HCT116 (cell line): ENCODE measurements around the gene PPIG. TPM values are rescaled to one million over a fixed set of nuclear protein-coding genes. Genes with fewer than 3 reads are reported as not detected.

Source experiments
- ATAC-seq: fragments of 200-7000 bp; cut with Tn5 transposase; 2 replicates; pipeline ENCODE4 v1.9.1; 2020; ENCODE audit warnings: mild to moderate bottlenecking, moderate library complexity
- BruUV-seq: library from RNA; stranded (reverse); fragments of 400-500 nt; replicated peaks from 2 replicates; lab custom pipeline; 2021; lab: Mats Ljungman, UMichigan
- CTCF ChIA-PET: fragments of 300-600 bp; sonication (Branson Sonifier 250); formaldehyde crosslinking; loops from one replicate; lab custom pipeline; 2021; ENCODE audit warnings: antibody characterized with exemption; lab: Charles Lee
- POLR2A ChIA-PET: fragments of 300-600, 350-600 bp; sonication (Branson Sonifier 250); formaldehyde crosslinking; loops from one replicate; lab custom pipeline; 2021; ENCODE audit warnings: antibody characterized with exemption; lab: Charles Lee
- RAD21 ChIA-PET, 2 experiments: fragments of 300-600 bp; sonication (Branson Sonifier 250); formaldehyde crosslinking; loops; one replicate each; lab custom pipeline; 2023; ENCODE audit warnings: low total read pairs in 2 of 2; ENCODE audit not compliant: uncharacterized antibody in 2 of 2, unreplicated experiment in 2 of 2, low non-redundant PET in 1 of 2; lab: Charles Lee
- DNase-seq: peaks from one replicate; pipeline ENCODE4 v3.0.0-alpha.2; 2010; ENCODE audit warnings: low read depth, low spot score
- H2AFZ ChIP-seq: fragments of 200-600 bp; shearing (Covaris generic), sonication (generic); 2 replicates; pipeline ENCODE4 v1.6.1; 2017; ENCODE audit warnings: low read depth, mixed run types, mixed read lengths, antibody characterized with exemption, low read length; ENCODE audit not compliant: poor library complexity, severe bottlenecking
- H3K27ac ChIP-seq: 2 replicates; pipeline ENCODE4 v1.5.1; 2012; ENCODE audit warnings: low read depth, low read length
- H3K27me3 ChIP-seq: fragments of 200-600 bp; sonication (generic); 2 replicates; pipeline ENCODE4 v1.6.1; 2016; ENCODE audit warnings: mixed run types, low read length, mixed read lengths; ENCODE audit not compliant: insufficient read depth
- H3K36me3 ChIP-seq, 2 experiments: fragments of 200-500 bp in 1 of 2; fragments of 200-600 bp in 1 of 2; sonication (Bioruptor generic) in 1 of 2; sonication (generic) in 1 of 2; 2 replicates each; pipeline versions ENCODE4 v1.5.1 to v1.6.1; 2014 to 2016; ENCODE audit warnings: low read length in 2 of 2, inconsistent platforms in 1 of 2, mixed read lengths in 1 of 2, mixed run types in 1 of 2; ENCODE audit not compliant: insufficient read depth in 2 of 2, control insufficient read depth in 1 of 2
- H3K4me1 ChIP-seq, 2 experiments: fragments of 200-600 bp in 1 of 2; sonication (generic) in 1 of 2; 2 replicates each; pipeline versions ENCODE4 v1.5.1 to v1.6.1; 2012 to 2017; ENCODE audit warnings: low read length in 2 of 2, inconsistent platforms in 1 of 2, mild to moderate bottlenecking in 1 of 2, mixed read lengths in 1 of 2, mixed run types in 1 of 2, moderate library complexity in 1 of 2; ENCODE audit not compliant: insufficient read depth in 2 of 2, control insufficient read depth in 1 of 2
- H3K4me2 ChIP-seq: fragments of 200-600 bp; sonication (generic); 2 replicates; pipeline ENCODE4 v1.6.1; 2017; ENCODE audit warnings: mixed run types, low read length, mixed read lengths
- H3K4me3 ChIP-seq, 2 experiments: fragments of 200-600 bp in 1 of 2; sonication (generic) in 1 of 2; replicated peaks in 1 of 2; 2 replicates each; pipeline ENCODE4 v1.5.1; 2011 to 2016; ENCODE audit warnings: low read length in 2 of 2, control low read depth in 1 of 2, low read depth in 1 of 2, mild to moderate bottlenecking in 1 of 2, mixed read lengths in 1 of 2, mixed run types in 1 of 2
- H3K79me2 ChIP-seq: fragments of 200-600 bp; sonication (generic); 2 replicates; pipeline ENCODE4 v1.6.1; 2017; ENCODE audit warnings: mild to moderate bottlenecking, mixed run types, low read length, moderate library complexity, mixed read lengths; ENCODE audit not compliant: insufficient read depth
- H3K9ac ChIP-seq: fragments of 200-600 bp; sonication (generic); 2 replicates; pipeline ENCODE4 v1.6.1; 2016; ENCODE audit warnings: low read length, mixed read lengths
- H3K9me2 ChIP-seq: fragments of 200-600 bp; sonication (generic), shearing (Covaris generic); 2 replicates; pipeline ENCODE4 v1.6.1; 2017; ENCODE audit warnings: mixed run types, mild to moderate bottlenecking, moderate library complexity; ENCODE audit not compliant: insufficient read depth
- H3K9me3 ChIP-seq, 2 experiments: fragments of 200-500 bp in 1 of 2; fragments of 200-600 bp in 1 of 2; sonication (Bioruptor generic) in 1 of 2; sonication (generic) in 1 of 2; 2 replicates each; pipeline ENCODE4 v1.6.1; 2014 to 2017; ENCODE audit warnings: low read length in 2 of 2, mixed read lengths in 2 of 2, inconsistent platforms in 1 of 2, low read depth in 1 of 2, mild to moderate bottlenecking in 1 of 2, mixed run types in 1 of 2, moderate library complexity in 1 of 2; ENCODE audit not compliant: control insufficient read depth in 1 of 2, insufficient read depth in 1 of 2
- H4K20me1 ChIP-seq: fragments of 200-600 bp; sonication (generic), shearing (Covaris generic); 2 replicates; pipeline ENCODE4 v1.6.1; 2017; ENCODE audit warnings: mixed run types, mild to moderate bottlenecking, moderate library complexity; ENCODE audit not compliant: insufficient read depth
- EZH2phosphoT487 ChIP-seq: fragments of 200-600 bp; IDR thresholded peaks from 2 replicates; pipeline ENCODE4 v1.6.1; 2018; ENCODE audit warnings: antibody characterized with exemption, borderline replicate concordance
- POLR2A ChIP-seq: IDR thresholded peaks from 2 replicates; pipeline ENCODE4 v1.7.0; 2011; ENCODE audit warnings: borderline replicate concordance; ENCODE audit not compliant: insufficient read depth, insufficient read length; ENCODE audit errors: extremely low read depth
- SP1 ChIP-seq: IDR thresholded peaks from 2 replicates; pipeline ENCODE4 v1.6.1; 2012; ENCODE audit warnings: low read depth
- intact Hi-C: fragments of 100-400 bp; cut with micrococcal nuclease; formaldehyde crosslinking; loops from 2 replicates; pipeline ENCODE4 v1.10.0; 2022
- total RNA-seq: library from RNA; stranded (reverse); gene quantifications from one replicate; pipeline ENCODE4 v1.2.1, GENCODE V29; 2021; ENCODE audit not compliant: unreplicated experiment
- TF ChIP-seq, protein P1 (sequence below): IDR thresholded peaks from 2 replicates; pipeline ENCODE4 v1.6.1; 2012; ENCODE audit warnings: low read depth
- TF ChIP-seq, protein P2 (sequence below), 3 experiments: fragments of 200-600 bp in 1 of 3; sonication (generic) in 1 of 3; IDR thresholded peaks in 2 of 3; conservative IDR thresholded peaks in 1 of 3; 2 replicates each; pipeline ENCODE4 v1.5.1; 2012 to 2017; ENCODE audit warnings: low read depth in 2 of 3, low read length in 2 of 3, antibody characterized with exemption in 1 of 3, borderline replicate concordance in 1 of 3, control low read depth in 1 of 3, mild to moderate bottlenecking in 1 of 3, mixed read lengths in 1 of 3, mixed run types in 1 of 3, moderate library complexity in 1 of 3; ENCODE audit not compliant: insufficient read depth in 1 of 3

PPIG gene
- total RNA-seq, 1 experiment from 2014 or later = 55.3 TPM

DNA sequence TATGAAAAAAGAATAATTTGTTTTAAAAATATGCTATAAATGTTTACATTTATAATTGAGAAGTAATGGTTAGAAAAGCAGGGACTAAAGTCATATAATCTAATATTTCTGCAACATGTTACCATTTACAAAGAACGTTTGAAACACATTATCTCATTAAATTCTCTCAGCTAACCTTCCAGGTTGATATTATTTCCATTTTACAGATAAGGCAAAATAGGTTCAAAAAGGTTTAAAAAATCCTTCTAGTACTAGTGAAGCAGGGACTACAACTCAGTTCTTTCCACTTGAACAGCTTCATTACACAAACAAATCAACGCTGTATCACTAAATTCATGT is 11.4 kb upstream of the PPIG start:
- BruUV-seq = no TSS peak
- Histone ChIP-seq H3K79me2 (peaks cover 46% of the 10 kb centered on the region), H3K27me3 (no peaks in the 10 kb centered on the region), H4K20me1 (no peaks in the 10 kb centered on the region), H3K9me3 (no peaks in the 10 kb centered on the region), H3K27ac (peak overlapping the region; percentile 66; the same call in 1 of the 2 replicates), H3K4me3 (peak overlapping the region; percentile 85 to 89), H2AFZ (peak overlapping the region; percentile 86), H3K9me2 (no peaks in the 10 kb centered on the region), H3K4me1 (peaks cover 0 to 15% of the 10 kb centered on the region in 2 experiments; a peak in 3 of 4 replicates), H3K36me3 (peaks cover 0 to 3% of the 10 kb centered on the region in 2 experiments; a peak in 1 of 4 replicates), H3K9ac (peak overlapping the region; percentile 81), H3K4me2 (peak overlapping the region; percentile 93)
- ATAC-seq (no peak), DNase-seq (no peak)
- POLR2A ChIA-PET = interaction anchor here (2.3 kb wide), 1 partner anchor 12 kb away, joined by 9 read pairs; no protein-coding TSS in a partner anchor
- CTCF ChIA-PET = no interaction called here
- TF ChIP-seq POLR2A (no peak), EZH2phosphoT487 (no peak), SP1 (no peak)
- TF ChIP-seq, protein P1, sequence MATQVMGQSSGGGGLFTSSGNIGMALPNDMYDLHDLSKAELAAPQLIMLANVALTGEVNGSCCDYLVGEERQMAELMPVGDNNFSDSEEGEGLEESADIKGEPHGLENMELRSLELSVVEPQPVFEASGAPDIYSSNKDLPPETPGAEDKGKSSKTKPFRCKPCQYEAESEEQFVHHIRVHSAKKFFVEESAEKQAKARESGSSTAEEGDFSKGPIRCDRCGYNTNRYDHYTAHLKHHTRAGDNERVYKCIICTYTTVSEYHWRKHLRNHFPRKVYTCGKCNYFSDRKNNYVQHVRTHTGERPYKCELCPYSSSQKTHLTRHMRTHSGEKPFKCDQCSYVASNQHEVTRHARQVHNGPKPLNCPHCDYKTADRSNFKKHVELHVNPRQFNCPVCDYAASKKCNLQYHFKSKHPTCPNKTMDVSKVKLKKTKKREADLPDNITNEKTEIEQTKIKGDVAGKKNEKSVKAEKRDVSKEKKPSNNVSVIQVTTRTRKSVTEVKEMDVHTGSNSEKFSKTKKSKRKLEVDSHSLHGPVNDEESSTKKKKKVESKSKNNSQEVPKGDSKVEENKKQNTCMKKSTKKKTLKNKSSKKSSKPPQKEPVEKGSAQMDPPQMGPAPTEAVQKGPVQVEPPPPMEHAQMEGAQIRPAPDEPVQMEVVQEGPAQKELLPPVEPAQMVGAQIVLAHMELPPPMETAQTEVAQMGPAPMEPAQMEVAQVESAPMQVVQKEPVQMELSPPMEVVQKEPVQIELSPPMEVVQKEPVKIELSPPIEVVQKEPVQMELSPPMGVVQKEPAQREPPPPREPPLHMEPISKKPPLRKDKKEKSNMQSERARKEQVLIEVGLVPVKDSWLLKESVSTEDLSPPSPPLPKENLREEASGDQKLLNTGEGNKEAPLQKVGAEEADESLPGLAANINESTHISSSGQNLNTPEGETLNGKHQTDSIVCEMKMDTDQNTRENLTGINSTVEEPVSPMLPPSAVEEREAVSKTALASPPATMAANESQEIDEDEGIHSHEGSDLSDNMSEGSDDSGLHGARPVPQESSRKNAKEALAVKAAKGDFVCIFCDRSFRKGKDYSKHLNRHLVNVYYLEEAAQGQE = no peak
- TF ChIP-seq, protein P2, sequence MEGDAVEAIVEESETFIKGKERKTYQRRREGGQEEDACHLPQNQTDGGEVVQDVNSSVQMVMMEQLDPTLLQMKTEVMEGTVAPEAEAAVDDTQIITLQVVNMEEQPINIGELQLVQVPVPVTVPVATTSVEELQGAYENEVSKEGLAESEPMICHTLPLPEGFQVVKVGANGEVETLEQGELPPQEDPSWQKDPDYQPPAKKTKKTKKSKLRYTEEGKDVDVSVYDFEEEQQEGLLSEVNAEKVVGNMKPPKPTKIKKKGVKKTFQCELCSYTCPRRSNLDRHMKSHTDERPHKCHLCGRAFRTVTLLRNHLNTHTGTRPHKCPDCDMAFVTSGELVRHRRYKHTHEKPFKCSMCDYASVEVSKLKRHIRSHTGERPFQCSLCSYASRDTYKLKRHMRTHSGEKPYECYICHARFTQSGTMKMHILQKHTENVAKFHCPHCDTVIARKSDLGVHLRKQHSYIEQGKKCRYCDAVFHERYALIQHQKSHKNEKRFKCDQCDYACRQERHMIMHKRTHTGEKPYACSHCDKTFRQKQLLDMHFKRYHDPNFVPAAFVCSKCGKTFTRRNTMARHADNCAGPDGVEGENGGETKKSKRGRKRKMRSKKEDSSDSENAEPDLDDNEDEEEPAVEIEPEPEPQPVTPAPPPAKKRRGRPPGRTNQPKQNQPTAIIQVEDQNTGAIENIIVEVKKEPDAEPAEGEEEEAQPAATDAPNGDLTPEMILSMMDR (IDR thresholded peaks at IDR 0.05 in 2 of 3, conservative IDR thresholded peaks at IDR 0.05 in 1 of 3; ENCODE audit: borderline replicate concordance in 1 of 3, insufficient read depth in 1 of 3, low read depth in 2 of 3, low read length in 2 of 3) = no peak
- RAD21 ChIA-PET = no interaction called here
- intact Hi-C loops = loop anchor here (1.0 kb wide), 1 partner anchor 12 kb away; the partner anchor contains the start of gene PPIG
